Right lobe of liver (tissue), 4 donors: ENCODE data around the gene KDM4B.

Experiments used
- CTCF ChIP-seq, 4 donors: fragments of 200-600 bp in 3 of 4; fragments of 450-650 bp in 1 of 4; IDR thresholded peaks; one replicate each; pipeline versions ENCODE4 v1.5.1 to v1.8.0; 2016 to 2022; ENCODE audit warnings: antibody characterized with exemption in 4 of 4, mild to moderate bottlenecking in 2 of 4
- POLR2A ChIP-seq: fragments of 450-650 bp; IDR thresholded peaks from one replicate; pipeline ENCODE4 v1.6.1; 2017; ENCODE audit warnings: antibody characterized with exemption, mild to moderate bottlenecking
- donor health status: DM: no; HTN: no; CAD: no.
- donor health status: DM: no; HTN: no; CAD: no.
- donor health status: DM: no; HTN: yes; CAD: no.

GRCh38 chr19:5006821-5007220 is 37.9 kb downstream of the KDM4B start:
- TF ChIP-seq CTCF (IDR thresholded peaks at IDR 0.05) (no peak), POLR2A (no peak)
